ENCODE measurements around the gene DGKI.

The DGKI gene

DNA sequence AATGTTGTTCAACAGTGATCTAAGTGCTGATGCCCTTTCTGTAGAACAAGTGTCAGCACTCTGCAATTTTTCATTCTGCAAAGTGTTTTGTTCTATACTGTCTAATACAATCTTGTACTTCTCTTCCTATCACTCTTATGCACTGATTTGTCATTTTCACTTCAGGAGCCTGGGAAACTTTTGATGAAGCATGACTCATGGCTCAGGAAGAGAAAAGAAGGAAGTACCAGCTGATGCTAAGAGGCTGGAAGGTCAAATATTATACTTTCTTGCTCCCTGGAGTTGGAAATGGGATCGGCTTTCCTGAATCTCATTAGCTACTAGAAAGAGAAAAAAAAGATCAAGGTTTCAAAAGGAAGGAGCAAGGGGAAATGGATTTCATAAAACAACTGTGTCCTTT is 45.8 kb downstream of the DGKI start:
- Histone ChIP-seq H3K9ac (ENCODE audit: low read length) (no peak overlapping the region), H3K9me3 (ENCODE audit: low read length) (no peaks in the 10 kb centered on the region), H3K4me1 (ENCODE audit: insufficient read depth, low read length, severe bottlenecking) (no peaks in the 10 kb centered on the region), H3F3A (ENCODE audit: insufficient read depth, low read length) (no peaks in the 10 kb centered on the region), H3K4me3 (ENCODE audit: low read depth, low read length, poor library complexity, severe bottlenecking) (no peak overlapping the region), H2AFZ (ENCODE audit: low read length) (no peak overlapping the region), H3K27me3 (ENCODE audit: insufficient read depth, low read length) (no peaks in the 10 kb centered on the region), H3K4me2 (ENCODE audit: low read length) (no peak overlapping the region), H3K36me3 (ENCODE audit: insufficient read depth, low read length) (no peaks in the 10 kb centered on the region), H3K9me2 (ENCODE audit: low read depth, low read length) (no peaks in the 10 kb centered on the region), H4K20me1 (ENCODE audit: insufficient read depth, low read length) (no peaks in the 10 kb centered on the region), H3K79me2 (ENCODE audit: insufficient read depth, low read length) (no peaks in the 10 kb centered on the region), H3K27ac (ENCODE audit: low read depth, low read length, poor library complexity, severe bottlenecking) (no peak overlapping the region)
- TF ChIP-seq, protein P1, sequence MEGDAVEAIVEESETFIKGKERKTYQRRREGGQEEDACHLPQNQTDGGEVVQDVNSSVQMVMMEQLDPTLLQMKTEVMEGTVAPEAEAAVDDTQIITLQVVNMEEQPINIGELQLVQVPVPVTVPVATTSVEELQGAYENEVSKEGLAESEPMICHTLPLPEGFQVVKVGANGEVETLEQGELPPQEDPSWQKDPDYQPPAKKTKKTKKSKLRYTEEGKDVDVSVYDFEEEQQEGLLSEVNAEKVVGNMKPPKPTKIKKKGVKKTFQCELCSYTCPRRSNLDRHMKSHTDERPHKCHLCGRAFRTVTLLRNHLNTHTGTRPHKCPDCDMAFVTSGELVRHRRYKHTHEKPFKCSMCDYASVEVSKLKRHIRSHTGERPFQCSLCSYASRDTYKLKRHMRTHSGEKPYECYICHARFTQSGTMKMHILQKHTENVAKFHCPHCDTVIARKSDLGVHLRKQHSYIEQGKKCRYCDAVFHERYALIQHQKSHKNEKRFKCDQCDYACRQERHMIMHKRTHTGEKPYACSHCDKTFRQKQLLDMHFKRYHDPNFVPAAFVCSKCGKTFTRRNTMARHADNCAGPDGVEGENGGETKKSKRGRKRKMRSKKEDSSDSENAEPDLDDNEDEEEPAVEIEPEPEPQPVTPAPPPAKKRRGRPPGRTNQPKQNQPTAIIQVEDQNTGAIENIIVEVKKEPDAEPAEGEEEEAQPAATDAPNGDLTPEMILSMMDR (IDR thresholded peaks at IDR 0.05; ENCODE audit: low read length) = no peak
- no peak for TF ChIP-seq EZH2 (IDR thresholded peaks at IDR 0.05; ENCODE audit: borderline replicate concordance, low read length)

DNA sequence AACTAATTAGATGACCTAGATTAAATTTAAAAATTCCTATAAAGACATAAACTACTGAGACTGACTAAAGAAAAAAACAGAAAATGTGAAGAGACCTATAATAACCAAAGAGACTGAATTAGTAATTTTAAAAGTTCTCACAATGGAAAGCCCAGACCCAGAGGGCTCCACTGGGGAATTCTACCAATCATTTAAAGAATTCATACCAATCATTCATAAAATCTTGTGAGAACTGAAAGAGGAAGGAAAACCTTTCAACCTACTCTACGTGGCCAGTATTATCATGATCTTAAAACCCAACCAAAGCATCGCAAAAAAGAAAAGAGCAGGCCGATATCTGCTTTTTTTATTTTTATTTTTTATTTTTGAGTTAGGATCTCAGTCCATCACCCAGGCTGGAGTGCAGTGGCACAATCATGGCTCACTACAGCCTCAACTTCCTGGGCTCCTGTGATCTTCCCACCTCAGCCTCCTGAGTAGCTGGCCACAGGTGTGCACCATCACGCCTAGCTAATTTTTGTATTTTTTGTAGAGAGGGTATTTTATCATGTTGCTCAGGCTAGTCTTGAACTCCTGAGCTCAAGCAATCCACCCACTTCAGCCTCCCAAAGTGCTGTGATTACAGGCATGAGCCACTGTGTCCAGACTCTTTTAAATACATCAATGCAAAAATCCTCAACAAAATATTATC is 48.6 kb downstream of the DGKI start:
- Histone ChIP-seq H3K27me3 (ENCODE audit: insufficient read depth, low read length) (no peaks in the 10 kb centered on the region), H3F3A (ENCODE audit: insufficient read depth, low read length) (no peaks in the 10 kb centered on the region), H3K9me2 (ENCODE audit: low read depth, low read length) (no peaks in the 10 kb centered on the region), H2AFZ (ENCODE audit: low read length) (no peak overlapping the region), H3K36me3 (ENCODE audit: insufficient read depth, low read length) (no peaks in the 10 kb centered on the region), H4K20me1 (ENCODE audit: insufficient read depth, low read length) (no peaks in the 10 kb centered on the region), H3K9me3 (ENCODE audit: low read length) (no peaks in the 10 kb centered on the region), H3K4me2 (ENCODE audit: low read length) (no peak overlapping the region), H3K4me1 (ENCODE audit: insufficient read depth, low read length, severe bottlenecking) (no peaks in the 10 kb centered on the region), H3K79me2 (ENCODE audit: insufficient read depth, low read length) (no peaks in the 10 kb centered on the region), H3K4me3 (ENCODE audit: low read depth, low read length, poor library complexity, severe bottlenecking) (no peak overlapping the region), H3K27ac (ENCODE audit: low read depth, low read length, poor library complexity, severe bottlenecking) (no peak overlapping the region), H3K9ac (ENCODE audit: low read length) (no peak overlapping the region)
- TF ChIP-seq, protein P1 (IDR thresholded peaks at IDR 0.05; ENCODE audit: low read length) = no peak
- no peak for TF ChIP-seq EZH2 (IDR thresholded peaks at IDR 0.05; ENCODE audit: borderline replicate concordance, low read length)

DNA sequence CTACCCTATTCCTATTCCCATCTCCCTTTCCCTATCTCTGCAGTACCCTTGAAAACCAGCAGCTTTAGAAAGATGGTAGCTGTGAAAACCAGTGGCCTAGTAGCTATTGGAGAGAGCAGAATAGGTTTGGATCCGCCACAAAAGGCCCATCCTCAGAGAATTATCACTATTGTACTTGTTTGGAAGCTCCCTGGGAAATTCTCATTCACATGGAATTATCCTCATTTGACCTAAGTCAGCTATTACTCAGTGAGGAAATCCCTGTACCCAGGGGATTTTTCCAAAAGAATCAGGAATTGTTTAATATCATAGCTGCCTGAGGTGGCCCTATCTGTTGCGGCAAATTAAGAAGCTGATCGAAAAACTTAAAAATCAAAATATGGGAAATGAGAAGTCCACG is 51.6 kb downstream of the DGKI start:
- Histone ChIP-seq H3K9me2 (ENCODE audit: low read depth, low read length) (no peaks in the 10 kb centered on the region), H3K4me3 (ENCODE audit: low read depth, low read length, poor library complexity, severe bottlenecking) (no peak overlapping the region), H3K79me2 (ENCODE audit: insufficient read depth, low read length) (no peaks in the 10 kb centered on the region), H3K4me1 (ENCODE audit: insufficient read depth, low read length, severe bottlenecking) (no peaks in the 10 kb centered on the region), H4K20me1 (ENCODE audit: insufficient read depth, low read length) (no peaks in the 10 kb centered on the region), H3F3A (ENCODE audit: insufficient read depth, low read length) (no peaks in the 10 kb centered on the region), H3K27ac (ENCODE audit: low read depth, low read length, poor library complexity, severe bottlenecking) (no peak overlapping the region), H3K36me3 (ENCODE audit: insufficient read depth, low read length) (no peaks in the 10 kb centered on the region), H2AFZ (ENCODE audit: low read length) (no peak overlapping the region), H3K9ac (ENCODE audit: low read length) (no peak overlapping the region), H3K4me2 (ENCODE audit: low read length) (no peak overlapping the region), H3K27me3 (ENCODE audit: insufficient read depth, low read length) (no peaks in the 10 kb centered on the region), H3K9me3 (ENCODE audit: low read length) (no peaks in the 10 kb centered on the region)
- TF ChIP-seq, protein P1 (IDR thresholded peaks at IDR 0.05; ENCODE audit: low read length) = no peak
